GM23338 (cell line): ENCODE measurements around the gene ZNF774. TPM values are rescaled to one million over a fixed set of nuclear protein-coding genes. Genes with fewer than 3 reads are reported as not detected.

ENCODE experiments used
- ATAC-seq: fragments of 200-7000 bp; cut with Tn5 transposase; 3 replicates; pipeline ENCODE4 v1.9.1; 2020
- DNase-seq: peaks from one replicate; pipeline ENCODE4 v3.0.0-alpha.2; 2015; ENCODE audit warnings: low spot score
- H2AFZ ChIP-seq: fragments of 200-600 bp; sonication (generic); 2 replicates; pipeline ENCODE4 v1.8.0; 2016; ENCODE audit warnings: antibody characterized with exemption, mild to moderate bottlenecking, moderate library complexity
- H3F3A ChIP-seq: fragments of 200-600 bp; sonication (generic); replicated peaks from 2 replicates; pipeline ENCODE4 v1.8.0; 2017; ENCODE audit warnings: antibody characterized with exemption, mixed run types, low read depth
- H3K27ac ChIP-seq: fragments of 200-600 bp; sonication (generic); 2 replicates; pipeline ENCODE4 v1.6.1; 2016; ENCODE audit warnings: low read depth
- H3K27me3 ChIP-seq: fragments of 200-600 bp; sonication (generic); 2 replicates; pipeline ENCODE4 v1.8.0; 2016; ENCODE audit warnings: mild to moderate bottlenecking, mixed run types, moderate library complexity; ENCODE audit not compliant: insufficient read depth
- H3K36me3 ChIP-seq: fragments of 200-600 bp; sonication (generic); 2 replicates; pipeline ENCODE4 v1.8.0; 2016; ENCODE audit warnings: mild to moderate bottlenecking; ENCODE audit not compliant: insufficient read depth
- H3K4me1 ChIP-seq: fragments of 200-600 bp; sonication (generic); 2 replicates; pipeline ENCODE4 v1.8.0; 2016; ENCODE audit warnings: mild to moderate bottlenecking, moderate library complexity; ENCODE audit not compliant: insufficient read depth
- H3K4me2 ChIP-seq: fragments of 200-600 bp; sonication (generic); 2 replicates; pipeline ENCODE4 v1.7.1; 2017; ENCODE audit warnings: mixed run types
- H3K4me3 ChIP-seq: fragments of 200-600 bp; sonication (generic); 2 replicates; pipeline ENCODE4 v1.6.1; 2016; ENCODE audit warnings: mixed run types
- H3K79me2 ChIP-seq: fragments of 200-600 bp; sonication (generic); replicated peaks from 2 replicates; pipeline ENCODE4 v1.8.0; 2017; ENCODE audit warnings: mild to moderate bottlenecking; ENCODE audit not compliant: insufficient read depth
- H3K9me2 ChIP-seq: fragments of 200-600 bp; sonication (generic); 2 replicates; pipeline ENCODE4 v1.8.0; 2017; ENCODE audit not compliant: insufficient read depth
- H4K20me1 ChIP-seq: fragments of 200-600 bp; sonication (generic); replicated peaks from 2 replicates; pipeline ENCODE4 v1.8.0; 2017; ENCODE audit warnings: mild to moderate bottlenecking; ENCODE audit not compliant: insufficient read depth
- H3K27ac Mint-ChIP-seq: 2 replicates; pipeline ENCODE4 v1.8.0; 2020; ENCODE audit warnings: inconsistent platforms, mild to moderate bottlenecking, moderate library complexity, mixed read lengths
- H3K27me3 Mint-ChIP-seq: 3 replicates; pipeline ENCODE4 v1.8.0; 2022; ENCODE audit warnings: low read depth, mild to moderate bottlenecking, moderate library complexity, mixed read lengths, inconsistent platforms; ENCODE audit not compliant: insufficient read depth, poor library complexity
- H3K36me3 Mint-ChIP-seq: 3 replicates; pipeline ENCODE4 v1.8.0; 2021; ENCODE audit warnings: low read depth, mild to moderate bottlenecking, inconsistent platforms, moderate library complexity, mixed read lengths
- H3K4me1 Mint-ChIP-seq: 3 replicates; pipeline ENCODE4 v1.8.0; 2020; ENCODE audit warnings: mild to moderate bottlenecking, inconsistent platforms, mixed read lengths
- H3K4me3 Mint-ChIP-seq: 3 replicates; pipeline ENCODE4 v1.8.0; 2021; ENCODE audit warnings: moderate library complexity, mild to moderate bottlenecking, inconsistent platforms, mixed read lengths
- H3K9me3 Mint-ChIP-seq: 3 replicates; pipeline ENCODE4 v1.8.0; 2020; ENCODE audit warnings: moderate library complexity, mild to moderate bottlenecking, inconsistent platforms, mixed read lengths
- CTCF ChIP-seq, 2 experiments: fragments of 200-600 bp in 1 of 2; sonication (generic) in 1 of 2; conservative IDR thresholded peaks; 2 replicates each; pipeline versions ENCODE4 v1.5.1 to v1.6.1; 2016 to 2017; ENCODE audit warnings: antibody characterized with exemption in 2 of 2, low read depth in 2 of 2, mild to moderate bottlenecking in 2 of 2, moderate library complexity in 1 of 2
- ETS1 ChIP-seq: IDR thresholded peaks from 2 replicates; pipeline ENCODE4 v1.6.1; 2016; ENCODE audit warnings: antibody characterized with exemption
- EZH2 ChIP-seq: fragments of 200-600 bp; sonication (generic); IDR thresholded peaks from one replicate; pipeline ENCODE4 v1.8.0; 2017; ENCODE audit warnings: antibody characterized with exemption, mild to moderate bottlenecking, low read depth; ENCODE audit not compliant: unreplicated experiment
- JUNB ChIP-seq: IDR thresholded peaks from one replicate; pipeline ENCODE4 v1.6.1; 2016; ENCODE audit warnings: antibody characterized with exemption; ENCODE audit not compliant: unreplicated experiment
- POLR2AphosphoS5 ChIP-seq: IDR thresholded peaks from 2 replicates; pipeline ENCODE4 v1.6.1; 2016; ENCODE audit warnings: antibody characterized with exemption, low read depth
- STAT1 ChIP-seq: IDR thresholded peaks from one replicate; pipeline ENCODE4 v1.6.1; 2016; ENCODE audit warnings: antibody characterized with exemption; ENCODE audit not compliant: unreplicated experiment
- ZNF331 ChIP-seq: fragments of 250-450 bp; sonication (Bioruptor Pico); IDR thresholded peaks from 2 replicates; pipeline ENCODE4 v1.5.0; 2020; ENCODE audit warnings: low read depth, mild to moderate bottlenecking, moderate library complexity
- ZNF462 ChIP-seq: fragments of 250-450 bp; sonication (Bioruptor Pico); IDR thresholded peaks from 2 replicates; pipeline ENCODE4 v1.5.0; 2020; ENCODE audit warnings: mild to moderate bottlenecking, moderate library complexity
- polyA plus RNA-seq: library from polyadenylated mRNA; unstranded; fragments of >200 nt; fragmentation: Nextera tagmentation; extraction: Ambion mirVana; gene quantifications from 2 replicates; pipeline ENCODE4 v1.2.1, GENCODE V29; 2016
- total RNA-seq: library from RNA; depleted of rRNA; stranded (reverse); fragments of >200 nt; shearing (Covaris generic); gene quantifications from 2 replicates; pipeline ENCODE4 v1.2.3, GENCODE V29; 2014

Gene ZNF774
- total and polyA plus RNA-seq, 2 experiments from 2014 or later = 0.45 to 1.8 TPM

GRCh38 chr15:90306560-90306959 lies 45.5 kb upstream of the ZNF774 start (continued):
- TF ChIP-seq ZNF331 (CRISPR knock-in tag) = no peak

GRCh38 chr15:90307661-90308060 lies 44.4 kb upstream of the ZNF774 start:
- no peak overlapping the region for H3K27ac Mint-ChIP-seq
- Histone ChIP-seq H3F3A (no peaks in the 10 kb centered on the region), H3K27ac (no peak overlapping the region), H3K4me2 (no peak overlapping the region), H3K36me3 (no peaks in the 10 kb centered on the region), H3K4me1 (no peaks in the 10 kb centered on the region), H4K20me1 (no peaks in the 10 kb centered on the region), H3K4me3 (no peak overlapping the region), H3K79me2 (no peaks in the 10 kb centered on the region), H2AFZ (no peak overlapping the region), H3K27me3 (no peaks in the 10 kb centered on the region), H3K9me2 (no peaks in the 10 kb centered on the region)
- no peaks in the 10 kb centered on the region for H3K36me3 Mint-ChIP-seq
- no peak overlapping the region for H3K4me3 Mint-ChIP-seq
- H3K4me1 Mint-ChIP-seq = peaks cover 11% of the 10 kb centered on the region; the same call in 2 of the 3 replicates
- no peak for ATAC-seq
- H3K27me3 Mint-ChIP-seq = no peaks in the 10 kb centered on the region
- no peak for DNase-seq
- no peaks in the 10 kb centered on the region for H3K9me3 Mint-ChIP-seq
- no peak for TF ChIP-seq ZNF462 (CRISPR knock-in tag)
- TF ChIP-seq POLR2AphosphoS5 = no peak
- no peak for TF ChIP-seq JUNB
- TF ChIP-seq STAT1 = no peak
- TF ChIP-seq ETS1 = no peak
- TF ChIP-seq CTCF (conservative IDR thresholded peaks at IDR 0.05; ENCODE audit: low read depth in 2 of 2) = no peak
- no peak for TF ChIP-seq EZH2
